ENCODE data around the gene TPI1.

Gene TPI1

GRCh38 chr12:6828781-6829535 is 38.4 kb upstream of the TPI1 start:
- no peak for DNase-seq

GRCh38 chr12:6829536-6830220 is 37.7 kb upstream of the TPI1 start:
- DNase-seq: no peak

- DNase-seq: no peak
Measured at GRCh38 chr12:6830286-6830890, 36.9 kb upstream of the TPI1 start.

GRCh38 chr12:6830999-6831398 is 36.3 kb upstream of the TPI1 start:
- DNase-seq: no peak

- DNase-seq: no peak
Measured at GRCh38 chr12:6831450-6831995, 35.8 kb upstream of the TPI1 start.

GRCh38 chr12:6832125-6832524 is 35.2 kb upstream of the TPI1 start:
- DNase-seq: no peak

GRCh38 chr12:6833189-6833890 is 34.0 kb upstream of the TPI1 start:
- no peak for DNase-seq

- no peak for DNase-seq
Measured at GRCh38 chr12:6834254-6834653, 33.1 kb upstream of the TPI1 start.

GRCh38 chr12:6834873-6835272 is 32.5 kb upstream of the TPI1 start:
- no peak for DNase-seq

- DNase-seq: no peak
Measured at GRCh38 chr12:6836851-6837250, 30.5 kb upstream of the TPI1 start.

- no peak for DNase-seq
Measured at GRCh38 chr12:6837370-6838060, 29.8 kb upstream of the TPI1 start.

GRCh38 chr12:6838854-6839253 is 28.5 kb upstream of the TPI1 start:
- no peak for DNase-seq

GRCh38 chr12:6839482-6840201 is 27.7 kb upstream of the TPI1 start:
- DNase-seq: no peak

- DNase-seq: no peak
Measured at GRCh38 chr12:6840330-6840729, 27.0 kb upstream of the TPI1 start.

- DNase-seq: no peak
Measured at GRCh38 chr12:6840761-6841515, 26.4 kb upstream of the TPI1 start, which contains the start of gene GNB3. TSS of gene GNB3 (plus strand) at chr12:6840925. CDS start at chr12:6841288, 363 bp downstream.

GRCh38 chr12:6842075-6842474 is 25.3 kb upstream of the TPI1 start:
- no peak for DNase-seq

- no peak for DNase-seq
Measured at GRCh38 chr12:6843118-6843902, 24.0 kb upstream of the TPI1 start.

GRCh38 chr12:6845395-6845794 is 21.9 kb upstream of the TPI1 start:
- DNase-seq: no peak

GRCh38 chr12:6846316-6846869 is 20.9 kb upstream of the TPI1 start:
- no peak for DNase-seq

- DNase-seq: no peak
Measured at GRCh38 chr12:6847676-6848075, 19.7 kb upstream of the TPI1 start.
